Measurements from ENCODE around the gene ZIC2.

DNA sequence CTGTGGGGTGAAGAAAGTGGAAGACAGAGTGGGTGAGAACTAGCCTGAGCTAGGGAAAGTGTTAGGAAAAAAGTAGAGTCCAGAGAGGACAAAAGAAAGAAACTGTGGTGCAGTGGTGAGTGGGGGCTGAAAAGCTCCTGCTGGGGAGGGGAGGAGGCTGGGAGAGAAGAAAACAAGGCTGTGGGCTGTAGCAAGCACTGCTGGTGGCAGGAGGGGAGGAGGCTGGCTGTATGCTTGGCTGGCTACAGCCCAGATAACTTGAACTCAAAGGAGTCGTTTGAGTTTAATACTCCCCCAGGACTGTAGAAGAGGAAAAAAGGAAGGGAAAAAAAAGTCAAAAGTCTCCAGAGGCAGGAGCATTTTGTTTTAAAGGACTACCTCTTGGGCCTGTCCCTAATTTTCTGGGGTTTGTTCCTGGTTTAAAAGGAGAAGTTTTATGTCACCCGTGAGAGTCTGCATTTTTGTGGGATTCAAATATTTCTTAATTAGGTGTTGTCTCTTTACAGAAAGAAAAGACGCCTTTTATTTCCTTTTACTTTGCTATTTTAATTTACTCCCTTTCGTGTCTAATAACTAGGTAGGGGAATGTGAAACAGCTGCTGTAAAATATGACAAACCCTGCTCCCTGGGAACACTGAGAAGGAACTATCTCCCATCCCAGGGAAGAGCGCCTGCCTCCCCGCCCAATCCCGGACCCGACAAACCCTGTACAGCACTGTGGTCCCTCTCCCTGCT, 31.7 kb upstream of the ZIC2 start:
- TF ChIP-seq SIN3A (IDR thresholded peaks at IDR 0.05; ENCODE audit: borderline replicate concordance, insufficient read depth, low read length), result no peak
- TF ChIP-seq, protein P1, sequence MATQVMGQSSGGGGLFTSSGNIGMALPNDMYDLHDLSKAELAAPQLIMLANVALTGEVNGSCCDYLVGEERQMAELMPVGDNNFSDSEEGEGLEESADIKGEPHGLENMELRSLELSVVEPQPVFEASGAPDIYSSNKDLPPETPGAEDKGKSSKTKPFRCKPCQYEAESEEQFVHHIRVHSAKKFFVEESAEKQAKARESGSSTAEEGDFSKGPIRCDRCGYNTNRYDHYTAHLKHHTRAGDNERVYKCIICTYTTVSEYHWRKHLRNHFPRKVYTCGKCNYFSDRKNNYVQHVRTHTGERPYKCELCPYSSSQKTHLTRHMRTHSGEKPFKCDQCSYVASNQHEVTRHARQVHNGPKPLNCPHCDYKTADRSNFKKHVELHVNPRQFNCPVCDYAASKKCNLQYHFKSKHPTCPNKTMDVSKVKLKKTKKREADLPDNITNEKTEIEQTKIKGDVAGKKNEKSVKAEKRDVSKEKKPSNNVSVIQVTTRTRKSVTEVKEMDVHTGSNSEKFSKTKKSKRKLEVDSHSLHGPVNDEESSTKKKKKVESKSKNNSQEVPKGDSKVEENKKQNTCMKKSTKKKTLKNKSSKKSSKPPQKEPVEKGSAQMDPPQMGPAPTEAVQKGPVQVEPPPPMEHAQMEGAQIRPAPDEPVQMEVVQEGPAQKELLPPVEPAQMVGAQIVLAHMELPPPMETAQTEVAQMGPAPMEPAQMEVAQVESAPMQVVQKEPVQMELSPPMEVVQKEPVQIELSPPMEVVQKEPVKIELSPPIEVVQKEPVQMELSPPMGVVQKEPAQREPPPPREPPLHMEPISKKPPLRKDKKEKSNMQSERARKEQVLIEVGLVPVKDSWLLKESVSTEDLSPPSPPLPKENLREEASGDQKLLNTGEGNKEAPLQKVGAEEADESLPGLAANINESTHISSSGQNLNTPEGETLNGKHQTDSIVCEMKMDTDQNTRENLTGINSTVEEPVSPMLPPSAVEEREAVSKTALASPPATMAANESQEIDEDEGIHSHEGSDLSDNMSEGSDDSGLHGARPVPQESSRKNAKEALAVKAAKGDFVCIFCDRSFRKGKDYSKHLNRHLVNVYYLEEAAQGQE (IDR thresholded peaks at IDR 0.05; ENCODE audit: insufficient read depth in 1 of 2, low read depth in 2 of 2, low read length in 2 of 2), result no peak
- TF ChIP-seq POLR2AphosphoS5 (IDR thresholded peaks at IDR 0.05; ENCODE audit: low read depth, low read length), result no peak
- TF ChIP-seq TAF1 (IDR thresholded peaks at IDR 0.05; ENCODE audit: borderline replicate concordance, insufficient read depth, low read length), result no peak
- no peak for TF ChIP-seq FOXP2 (optimal IDR thresholded peaks at IDR 0.05; ENCODE audit: borderline replicate concordance, extremely low read depth, extremely low read length, insufficient read depth)

All from PFSK-1 (cell line).